ENCODE results near the gene GNG12.

The GNG12 gene

GRCh38 chr1:67812226-67812625 is 21.0 kb downstream of the GNG12 start:
- no peak for DNase-seq

DNA sequence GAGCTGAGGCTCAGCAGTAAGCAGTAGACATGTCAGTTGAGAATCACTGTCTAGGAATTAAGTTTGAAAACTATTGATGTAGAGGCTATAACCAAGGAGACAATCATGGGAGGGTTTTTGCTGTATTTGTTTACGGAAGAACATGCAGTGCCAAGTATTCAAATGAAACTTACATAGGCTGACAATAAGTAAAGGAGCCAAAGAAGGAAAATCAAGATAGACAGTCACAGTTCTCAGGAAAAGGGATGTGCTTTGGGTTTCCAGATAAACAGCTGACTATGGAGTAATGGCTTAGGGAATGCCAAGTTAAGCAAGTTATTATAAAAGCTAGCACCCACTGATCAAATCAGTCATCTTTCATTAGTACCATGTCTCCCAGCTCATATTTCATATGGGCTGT is 21.5 kb downstream of the GNG12 start:
- DNase-seq: no peak

- no peak for DNase-seq
These were observed 23.4 kb downstream of the GNG12 start for GRCh38 chr1:67809887-67810286.

DNA sequence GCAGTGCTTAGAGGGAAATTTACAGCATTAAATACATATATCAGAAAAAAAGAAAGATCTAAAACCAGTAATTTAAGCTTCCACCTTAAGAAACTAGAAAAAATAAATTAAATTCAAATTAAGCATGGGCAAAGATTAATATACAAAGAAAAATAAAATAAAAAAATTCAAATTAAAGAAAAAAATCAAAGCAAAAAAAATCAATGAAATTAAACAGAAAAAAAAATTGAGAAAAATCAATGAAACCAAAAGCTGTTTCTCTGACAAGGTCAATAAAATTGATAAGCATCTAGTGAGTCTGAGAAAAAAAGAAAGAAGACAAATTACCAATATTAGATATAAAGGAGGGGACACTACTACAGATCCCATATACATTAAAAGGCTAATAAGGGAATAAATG is 26.0 kb downstream of the GNG12 start:
- no peak for DNase-seq

DNA sequence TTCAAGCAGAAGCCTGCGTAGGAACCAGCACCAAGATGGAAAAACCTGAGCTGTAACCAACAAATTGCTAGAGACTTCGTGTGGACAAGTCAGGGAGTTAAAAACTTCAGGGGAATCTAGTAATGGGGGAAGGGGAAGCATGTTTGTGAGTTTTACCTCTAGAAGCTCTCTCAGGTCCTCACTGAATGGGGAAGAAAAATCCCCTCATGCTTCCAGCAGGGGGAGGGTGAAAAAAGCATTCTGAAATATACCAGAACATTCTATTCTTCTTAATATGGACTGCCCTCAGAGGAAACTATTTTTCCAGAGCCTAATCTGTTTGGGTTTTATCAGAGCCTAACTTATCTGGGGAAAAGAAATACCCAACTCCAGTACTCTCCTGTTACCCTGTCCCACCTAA is 28.6 kb downstream of the GNG12 start:
- no peak for DNase-seq

DNA sequence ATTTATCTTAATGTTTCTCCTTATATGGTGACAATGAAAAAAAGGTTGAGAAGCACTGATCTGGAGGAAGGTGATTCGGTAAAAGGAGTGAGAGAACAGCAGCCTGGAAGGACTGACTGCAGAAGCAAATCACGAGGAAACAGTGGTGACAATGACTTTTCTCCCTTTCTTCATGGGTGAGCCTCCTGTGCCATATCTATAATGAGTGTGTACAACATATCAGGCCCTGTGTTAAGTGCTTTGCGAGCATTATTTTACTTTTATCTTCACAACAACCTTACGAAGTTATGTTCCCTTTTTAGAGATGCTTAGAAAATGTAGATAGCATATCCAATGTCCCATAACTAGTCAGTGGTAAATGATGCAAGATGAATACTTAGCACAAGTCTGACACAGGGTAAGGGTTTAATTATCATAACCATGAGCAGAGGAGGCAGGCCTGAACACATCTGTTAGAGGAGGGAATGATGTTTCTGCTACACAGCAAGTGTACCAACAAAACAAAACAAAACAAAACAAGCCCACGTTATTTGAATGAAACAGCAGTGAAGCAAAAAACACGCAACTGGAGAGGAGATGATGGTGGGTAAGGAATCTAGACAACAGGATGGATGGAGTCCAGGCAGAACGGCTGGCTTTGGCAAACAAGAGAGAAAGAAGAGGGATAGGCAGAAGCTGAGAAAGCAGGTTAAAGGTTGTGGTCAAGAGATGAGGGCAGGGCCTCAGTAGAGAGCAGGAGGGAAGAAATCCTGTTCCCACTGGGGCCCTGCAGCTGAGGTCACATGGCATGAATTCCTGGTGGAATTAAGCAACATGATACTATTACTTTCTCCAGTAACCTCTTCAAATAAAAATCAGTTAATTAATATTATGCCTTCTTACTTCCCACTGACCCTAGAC is 29.6 kb downstream of the GNG12 start:
- no peak for DNase-seq

DNA sequence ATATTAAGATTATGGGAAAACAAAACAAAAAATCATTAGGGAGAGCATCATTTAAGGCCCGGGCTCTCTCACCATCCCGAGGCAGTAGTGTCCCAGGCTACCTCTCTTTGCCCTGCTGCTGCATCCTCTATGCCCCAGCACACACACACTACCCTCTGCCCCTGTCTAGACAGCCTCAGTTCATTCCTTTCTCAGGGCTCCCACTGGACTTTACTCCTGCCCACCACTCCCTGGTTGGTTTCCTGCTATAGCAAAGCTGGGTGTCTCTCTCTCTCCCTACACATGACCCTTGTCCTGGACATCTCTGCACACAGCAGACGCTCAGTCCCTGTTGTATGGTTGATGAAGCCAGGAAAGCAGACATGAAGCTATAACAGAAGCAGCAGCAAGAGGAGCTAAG is 30.7 kb downstream of the GNG12 start:
- DNase-seq: no peak

GRCh38 chr1:67801903-67802302 is 31.4 kb downstream of the GNG12 start:
- DNase-seq: no peak

DNA sequence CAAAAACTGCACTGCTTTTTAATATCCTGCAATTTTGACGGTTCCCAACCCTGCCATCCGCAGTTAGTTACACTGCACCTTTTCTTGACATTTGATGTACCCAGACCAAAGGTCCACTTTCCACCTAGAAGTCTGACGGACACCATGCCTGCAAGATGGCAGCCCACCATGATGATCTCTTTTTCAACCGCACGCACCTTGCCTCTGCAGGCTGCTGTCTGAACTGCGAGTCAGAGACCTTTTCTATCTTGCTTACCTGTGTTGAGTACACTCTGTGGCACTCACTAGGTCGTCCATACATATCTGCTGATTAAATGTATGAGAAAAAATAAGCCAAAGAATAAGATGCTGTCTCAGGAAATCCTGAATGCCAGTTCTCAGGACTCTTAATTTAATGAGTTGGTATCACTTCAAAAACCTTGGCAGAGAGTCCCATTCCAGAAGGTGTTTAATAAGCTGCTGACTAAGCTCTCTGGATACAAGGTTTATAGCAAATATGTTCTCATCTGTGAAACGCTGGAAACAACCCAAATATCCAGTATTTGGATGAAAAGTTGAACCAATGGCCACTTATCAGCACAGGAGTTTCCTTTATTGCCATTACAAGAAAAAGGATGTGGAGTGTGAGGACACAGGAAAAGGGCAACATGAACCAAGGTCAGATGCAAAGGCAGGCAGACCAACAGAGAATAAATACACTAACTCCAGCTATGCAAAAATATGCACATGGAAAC is 37.9 kb downstream of the GNG12 start:
- DNase-seq: no peak

DNA sequence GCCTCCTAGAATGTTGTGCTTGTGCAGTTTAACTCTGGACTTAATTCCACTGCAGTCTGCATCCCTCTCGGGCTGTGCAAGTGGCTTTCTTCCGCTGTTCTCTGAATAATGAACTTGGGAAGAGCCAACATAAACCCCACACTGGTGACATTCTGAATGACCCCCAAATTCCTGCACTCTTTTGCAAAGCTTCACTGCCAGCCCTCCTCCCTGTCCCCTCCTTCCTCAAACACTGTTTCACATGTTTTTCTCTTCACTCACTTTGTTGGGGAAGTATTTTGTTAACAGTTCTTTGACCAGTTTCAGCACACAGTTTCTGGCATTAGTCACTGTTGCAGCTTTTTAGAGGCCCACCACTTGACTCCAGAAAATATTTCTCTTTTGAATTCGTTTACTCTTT is 39.7 kb downstream of the GNG12 start:
- DNase-seq: no peak

GRCh38 chr1:67792741-67793458 is 40.4 kb downstream of the GNG12 start:
- DNase-seq: no peak

DNA sequence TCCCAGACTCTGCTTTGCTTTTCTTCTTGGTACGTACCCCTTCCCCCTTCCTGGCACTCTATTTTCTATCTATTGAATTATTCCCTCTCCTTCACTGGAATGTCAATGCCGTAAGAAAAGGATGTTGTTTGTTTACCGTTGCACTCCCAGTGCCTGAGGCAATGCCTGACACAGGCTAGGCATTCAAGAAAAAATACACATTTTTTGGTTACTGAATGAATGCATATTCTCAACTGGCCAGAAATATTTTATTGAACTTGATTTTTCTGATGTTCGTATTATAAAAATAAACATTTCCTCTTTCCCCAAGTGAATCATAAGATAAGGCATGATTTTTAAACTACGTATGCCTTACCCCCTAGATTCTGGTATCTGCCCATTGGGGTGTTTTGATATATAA is 41.2 kb downstream of the GNG12 start:
- DNase-seq: no peak

- DNase-seq: no peak
These were observed 41.6 kb downstream of the GNG12 start for GRCh38 chr1:67791686-67792085.

- DNase-seq: no peak
These were observed 42.0 kb downstream of the GNG12 start for GRCh38 chr1:67791261-67791660.

DNA sequence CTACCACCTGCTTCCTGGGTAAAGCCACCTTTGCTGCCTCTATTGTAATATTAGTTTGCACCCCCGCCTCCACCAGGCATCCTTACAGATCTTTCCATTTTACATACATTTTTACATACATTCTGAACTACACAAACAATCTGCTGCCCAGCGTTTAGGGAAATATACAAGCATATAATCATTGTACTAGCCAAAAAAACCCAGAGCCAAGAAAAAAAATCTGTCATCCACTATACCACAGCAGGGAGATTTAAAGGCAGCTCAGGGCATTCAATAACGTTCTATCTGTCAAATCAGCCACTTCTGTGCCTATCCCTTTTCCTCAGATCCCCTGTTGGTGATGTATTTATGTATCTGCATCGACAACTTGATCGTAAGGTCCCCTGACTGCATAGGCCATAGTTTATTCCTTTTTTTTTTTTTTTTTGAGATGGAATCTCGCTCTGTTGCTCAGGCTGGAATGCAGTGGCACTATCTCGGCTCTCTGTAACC is 43.0 kb downstream of the GNG12 start:
- no peak for DNase-seq

- no peak for DNase-seq
These were observed 43.7 kb downstream of the GNG12 start for GRCh38 chr1:67789551-67789950.

GRCh38 chr1:67788904-67789303 is 44.4 kb downstream of the GNG12 start:
- no peak for DNase-seq

DNA sequence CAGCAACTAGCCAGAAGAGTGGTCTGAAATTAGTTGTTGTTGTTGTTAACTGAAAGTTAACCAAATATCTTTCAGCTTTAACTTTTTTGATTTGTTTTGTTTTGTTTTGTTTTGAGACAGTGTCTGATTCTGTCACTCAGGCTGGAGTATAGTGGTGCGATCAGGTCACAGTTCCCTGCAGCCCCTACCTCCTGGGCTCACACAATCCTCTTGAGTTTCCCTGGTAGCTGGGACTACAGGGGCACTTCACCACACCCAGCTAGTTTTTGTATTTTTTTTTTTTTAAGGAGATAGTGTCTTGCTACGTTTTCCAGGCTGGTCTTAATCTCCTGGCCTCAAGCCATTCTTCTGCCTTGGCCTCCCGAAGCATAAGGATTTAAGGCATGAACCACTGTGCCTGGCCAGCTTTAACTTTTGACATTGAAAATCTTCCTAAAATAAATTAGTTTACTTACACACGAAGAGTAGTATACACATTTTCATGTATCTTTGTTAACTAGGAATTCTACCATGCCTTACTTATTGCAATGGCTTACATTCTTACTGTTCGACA is 45.0 kb downstream of the GNG12 start:
- DNase-seq: no peak

DNA sequence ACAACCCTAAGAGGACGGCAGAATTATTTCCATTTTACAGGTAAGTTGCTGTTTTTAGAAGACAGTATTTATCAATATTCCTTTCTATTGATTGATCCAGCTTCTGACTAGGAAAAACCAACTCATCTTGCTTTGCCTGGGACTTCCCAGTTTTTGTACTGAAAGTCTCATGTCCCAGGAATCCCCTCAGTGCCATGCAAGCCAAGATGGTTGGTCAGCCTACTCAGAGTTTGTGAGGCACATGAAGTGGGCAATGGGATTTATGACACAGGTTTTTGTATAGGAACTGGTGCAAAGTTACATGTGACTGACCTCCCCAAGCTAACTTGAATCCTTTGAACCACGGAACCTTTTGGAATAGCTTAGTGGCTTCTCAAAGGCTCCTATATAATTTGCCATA is 45.5 kb downstream of the GNG12 start:
- no peak for DNase-seq

- DNase-seq: no peak
These were observed 47.2 kb downstream of the GNG12 start for GRCh38 chr1:67785847-67786753.

DNA sequence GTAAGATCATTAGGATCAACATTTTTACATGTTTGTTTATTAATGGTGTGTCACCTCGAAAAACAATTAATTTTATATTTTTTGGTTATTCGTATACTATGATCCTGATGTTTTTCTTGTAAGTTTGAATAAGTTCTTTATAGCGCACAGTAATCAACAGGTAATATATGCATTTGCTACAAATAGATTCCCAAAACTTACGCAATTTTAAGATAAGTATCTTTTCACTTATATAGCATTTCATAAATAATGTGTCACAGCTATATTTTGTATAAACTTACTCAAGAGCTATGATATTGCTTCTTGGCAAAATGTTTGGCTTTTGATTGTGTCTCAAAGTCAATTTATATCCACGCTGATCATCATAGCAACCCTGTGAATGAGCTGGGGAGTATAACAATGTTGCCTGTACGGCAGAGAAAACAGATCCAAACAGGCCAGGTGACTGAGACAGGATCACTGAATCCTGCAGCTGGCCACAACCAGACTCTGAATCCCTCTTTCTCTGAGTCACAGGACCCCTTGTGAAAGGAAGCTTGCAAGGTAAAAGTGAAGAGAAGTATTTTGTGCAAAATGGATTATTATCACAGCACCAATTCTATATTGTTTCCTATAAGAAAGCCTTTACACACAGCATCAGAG is 48.6 kb downstream of the GNG12 start:
- no peak for DNase-seq

DNA sequence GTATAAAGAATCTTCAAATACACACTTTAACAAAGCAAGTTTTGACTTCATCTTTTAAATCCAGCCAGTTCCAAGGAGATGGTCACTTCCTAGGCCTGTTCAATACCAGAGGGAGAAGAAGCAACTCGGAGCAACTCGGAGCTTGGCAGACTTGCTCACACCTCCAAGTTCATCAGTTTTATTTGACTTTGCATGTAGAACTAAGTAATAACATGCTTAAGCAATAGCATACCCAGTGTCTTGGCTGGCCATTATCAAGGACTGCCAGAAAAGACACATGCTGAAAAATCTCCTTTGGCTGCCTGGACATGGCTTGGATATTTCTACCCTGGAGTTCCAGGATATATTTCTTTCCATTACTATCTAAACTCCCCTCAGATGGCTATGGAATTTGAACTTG is 52.6 kb downstream of the GNG12 start:
- no peak for DNase-seq
